ENCODE measurements around the gene SCAMP2. TPM values are rescaled to one million over a fixed set of nuclear protein-coding genes. Genes with fewer than 3 reads are reported as not detected.

Gene SCAMP2
- total and polyA plus RNA-seq, 2 donors (not counting 1 experiment from before 2014, with no cell fraction given) = 15.5 to 86.2 TPM

GRCh38 chr15:74903676-74904075 is 30.5 kb upstream of the SCAMP2 start:
- TF ChIP-seq EZH2 (IDR thresholded peaks at IDR 0.05; ENCODE audit: low read length, missing control alignments) = no peak
- Histone ChIP-seq H2AFZ (ENCODE audit: low read length) (no peak overlapping the region), H3K36me3 (ENCODE audit: control insufficient read depth, insufficient read depth, low read length) (peaks cover 21% of the 10 kb centered on the region), H3K27ac (ENCODE audit: insufficient read depth, low read length) (no peak overlapping the region), H4K20me1 (ENCODE audit: control insufficient read depth, extremely low read depth, insufficient read depth, low read length) (no peaks in the 10 kb centered on the region), H3K9ac (ENCODE audit: insufficient read depth, low read length) (no peak overlapping the region), H3K27me3 (ENCODE audit: control insufficient read depth, insufficient read depth, low read length) (no peaks in the 10 kb centered on the region), H3K79me2 (ENCODE audit: control insufficient read depth, insufficient read depth, low read length) (peaks cover 20% of the 10 kb centered on the region), H3K4me1 (ENCODE audit: control insufficient read depth, extremely low read depth, insufficient read depth, low read length) (peaks cover 6% of the 10 kb centered on the region), H3K4me3 (replicated peaks in 1 of 4; ENCODE audit: control extremely low read depth in 1 of 4, insufficient read depth in 1 of 4, low read depth in 3 of 4, low read length in 4 of 4) (no peak overlapping the region), H3K9me3 (ENCODE audit: control insufficient read depth, insufficient read depth, low read depth, low read length) (no peaks in the 10 kb centered on the region), H3K4me2 (ENCODE audit: extremely low read depth, insufficient read depth, low read length) (no peak overlapping the region)
- peak in 1 of 2 donors; percentile 29 for DNase-seq (ENCODE audit: low read depth in 2 of 2)

- Histone ChIP-seq H2AFZ (ENCODE audit: low read length) (no peak overlapping the region), H3K27me3 (ENCODE audit: control insufficient read depth, insufficient read depth, low read length) (no peaks in the 10 kb centered on the region), H3K36me3 (ENCODE audit: control insufficient read depth, insufficient read depth, low read length) (peaks cover 21% of the 10 kb centered on the region), H3K27ac (ENCODE audit: insufficient read depth, low read length) (no peak overlapping the region), H3K9ac (ENCODE audit: insufficient read depth, low read length) (no peak overlapping the region), H3K79me2 (ENCODE audit: control insufficient read depth, insufficient read depth, low read length) (peaks cover 20% of the 10 kb centered on the region), H3K9me3 (ENCODE audit: control insufficient read depth, insufficient read depth, low read depth, low read length) (no peaks in the 10 kb centered on the region), H4K20me1 (ENCODE audit: control insufficient read depth, extremely low read depth, insufficient read depth, low read length) (peaks cover 1% of the 10 kb centered on the region), H3K4me1 (ENCODE audit: control insufficient read depth, extremely low read depth, insufficient read depth, low read length) (peaks cover 6% of the 10 kb centered on the region), H3K4me2 (ENCODE audit: extremely low read depth, insufficient read depth, low read length) (no peak overlapping the region), H3K4me3 (replicated peaks in 1 of 4; ENCODE audit: control extremely low read depth in 1 of 4, insufficient read depth in 1 of 4, low read depth in 3 of 4, low read length in 4 of 4) (no peak overlapping the region)
- DNase-seq (ENCODE audit: low read depth in 2 of 2) = no peak
- TF ChIP-seq EZH2 (IDR thresholded peaks at IDR 0.05; ENCODE audit: low read length, missing control alignments) (no peak), CTCF (conservative IDR thresholded peaks at IDR 0.05 in 1 of 2, IDR thresholded peaks at IDR 0.05 in 1 of 2; ENCODE audit: low read depth in 1 of 2, low read length in 2 of 2) (no peak)
These were observed 29.3 kb upstream of the SCAMP2 start for GRCh38 chr15:74902295-74903075.

GRCh38 chr15:74901612-74902063 is 28.5 kb upstream of the SCAMP2 start:
- TF ChIP-seq EZH2 (IDR thresholded peaks at IDR 0.05; ENCODE audit: low read length, missing control alignments) = no peak
- peak; percentile 73 to 81 for TF ChIP-seq CTCF (conservative IDR thresholded peaks at IDR 0.05 in 1 of 2, IDR thresholded peaks at IDR 0.05 in 1 of 2; ENCODE audit: low read depth in 1 of 2, low read length in 2 of 2)
- Histone ChIP-seq H2AFZ (ENCODE audit: low read length) (no peak overlapping the region), H4K20me1 (ENCODE audit: control insufficient read depth, extremely low read depth, insufficient read depth, low read length) (peaks cover 1% of the 10 kb centered on the region), H3K9me3 (ENCODE audit: control insufficient read depth, insufficient read depth, low read depth, low read length) (no peaks in the 10 kb centered on the region), H3K79me2 (ENCODE audit: control insufficient read depth, insufficient read depth, low read length) (peaks cover 20% of the 10 kb centered on the region), H3K4me1 (ENCODE audit: control insufficient read depth, extremely low read depth, insufficient read depth, low read length) (peaks cover 6% of the 10 kb centered on the region), H3K9ac (ENCODE audit: insufficient read depth, low read length) (no peak overlapping the region), H3K27ac (ENCODE audit: insufficient read depth, low read length) (no peak overlapping the region), H3K4me3 (replicated peaks in 1 of 4; ENCODE audit: control extremely low read depth in 1 of 4, insufficient read depth in 1 of 4, low read depth in 3 of 4, low read length in 4 of 4) (no peak overlapping the region), H3K4me2 (ENCODE audit: extremely low read depth, insufficient read depth, low read length) (no peak overlapping the region), H3K36me3 (ENCODE audit: control insufficient read depth, insufficient read depth, low read length) (peaks cover 28% of the 10 kb centered on the region), H3K27me3 (ENCODE audit: control insufficient read depth, insufficient read depth, low read length) (no peaks in the 10 kb centered on the region)
- peak in 1 of 2 donors; percentile 67 for DNase-seq (ENCODE audit: low read depth in 2 of 2)
